SIG-M5 treated with dmso at 0.1 percent for 504 hours (cell line): Measurements from ENCODE around the gene IL18.
"Not testable (repeated sequence)": the region's sequence is repeated elsewhere in the genome, so short reads cannot be mapped to it uniquely, and the experiment has no call there.

Experiments used
- DNase-seq: peaks from one replicate; lab custom pipeline; 2025; ENCODE audit not compliant: unreplicated experiment; lab: John Stamatoyannopoulos, UW

IL18 gene

GRCh38 chr11:112172362-112172994 is 8.6 kb upstream of the IL18 start:
- DNase-seq: no peak

- DNase-seq: no peak
Observed at GRCh38 chr11:112167145-112167544, 3.3 kb upstream of the IL18 start, which contains the start of gene TEX12. Gene TEX12, plus strand, starts transcription at chr11:112167372. Its CDS starts 1,897 bp downstream, at chr11:112169269.

- no peak for DNase-seq
Observed at GRCh38 chr11:112166562-112166961, 2.7 kb upstream of the IL18 start.

- no peak for DNase-seq
Observed at GRCh38 chr11:112165049-112165448, 1.2 kb upstream of the IL18 start.

GRCh38 chr11:112162761-112163546 is 940 bp downstream of the IL18 start:
- DNase-seq: no peak

GRCh38 chr11:112162200-112162599 is 1.7 kb downstream of the IL18 start:
- not testable (repeated sequence) for DNase-seq

GRCh38 chr11:112161012-112161411 is 2.9 kb downstream of the IL18 start:
- peak; percentile 40 for DNase-seq

- no peak for DNase-seq
Observed at GRCh38 chr11:112160091-112160848, 3.6 kb downstream of the IL18 start.

- DNase-seq: peak; percentile 59
Observed at GRCh38 chr11:112159098-112160065, 4.5 kb downstream of the IL18 start.

GRCh38 chr11:112156956-112157766 is 6.7 kb downstream of the IL18 start:
- peak; percentile 87 for DNase-seq

GRCh38 chr11:112156153-112156955 is 7.5 kb downstream of the IL18 start:
- DNase-seq: no peak

GRCh38 chr11:112150517-112150916 is 13.4 kb downstream of the IL18 start:
- DNase-seq: no peak

- DNase-seq: no peak
Observed at GRCh38 chr11:112143597-112143996, 20.3 kb downstream of the IL18 start.

- no peak for DNase-seq
Observed at GRCh38 chr11:112134473-112134872, 29.4 kb downstream of the IL18 start.

GRCh38 chr11:112132737-112133136 is 31.2 kb downstream of the IL18 start:
- no peak for DNase-seq

GRCh38 chr11:112129656-112130055 is 34.2 kb downstream of the IL18 start:
- DNase-seq: peak; percentile 63

- no peak for DNase-seq
Observed at GRCh38 chr11:112128483-112129121, 35.3 kb downstream of the IL18 start.

GRCh38 chr11:112127056-112127455 is 36.8 kb downstream of the IL18 start:
- DNase-seq: no peak
